ENCODE measurements around the gene MLPH.

Gene MLPH

GRCh38 chr2:237486819-237487448, at the start of gene MLPH:
MLPH (plus strand) TSS chr2:237487251; CDS start chr2:237493427, 6,176 bp downstream.
- no peak for DNase-seq (ENCODE audit: low read depth)

DNA sequence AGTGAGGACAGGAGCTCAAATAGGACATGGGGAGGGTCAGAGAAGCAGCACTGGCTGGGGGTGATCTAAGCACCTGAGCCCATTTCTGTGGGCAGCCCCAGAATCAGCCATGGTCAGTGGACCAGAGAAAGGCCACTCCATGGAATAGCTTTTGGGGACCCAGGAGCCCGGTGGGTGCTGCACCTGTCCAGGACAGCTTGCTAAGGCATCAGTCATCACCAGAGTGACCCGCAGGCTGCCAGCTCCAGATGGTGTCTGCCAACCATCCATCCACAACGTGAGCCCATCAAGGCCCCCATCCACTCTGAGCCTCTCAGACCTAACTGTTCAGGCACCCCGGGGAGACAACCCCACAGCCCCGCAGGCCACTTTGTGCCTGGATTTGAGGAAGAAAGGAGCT, 49.5 kb upstream of the MLPH start:
- no peak for DNase-seq (ENCODE audit: low read depth)

- no peak for DNase-seq (ENCODE audit: low read depth)
Measured at GRCh38 chr2:237438080-237438940, 48.7 kb upstream of the MLPH start.

DNA sequence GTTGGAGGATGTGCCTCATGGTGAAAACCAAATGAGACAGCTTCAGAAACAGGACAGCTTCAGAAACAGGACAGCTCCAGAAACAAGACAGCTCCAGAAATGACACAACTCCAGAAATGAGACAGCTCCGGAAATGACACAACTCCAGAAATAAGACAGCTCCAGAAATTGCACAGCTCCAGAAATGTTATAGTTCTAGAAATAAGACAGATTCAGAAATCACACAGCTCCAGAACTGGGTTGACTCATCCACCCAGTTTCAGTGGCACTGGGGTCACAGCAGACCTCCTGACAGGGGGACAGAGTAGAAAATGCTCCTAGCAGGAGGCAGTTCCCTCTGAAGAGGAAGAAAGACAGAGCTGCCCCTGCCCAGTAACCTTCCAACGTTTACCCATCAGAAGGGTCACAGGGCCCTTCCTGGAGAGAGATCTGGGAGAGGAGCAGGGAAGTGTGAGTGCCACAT, 46.2 kb upstream of the MLPH start:
- DNase-seq (ENCODE audit: low read depth), result no peak

DNA sequence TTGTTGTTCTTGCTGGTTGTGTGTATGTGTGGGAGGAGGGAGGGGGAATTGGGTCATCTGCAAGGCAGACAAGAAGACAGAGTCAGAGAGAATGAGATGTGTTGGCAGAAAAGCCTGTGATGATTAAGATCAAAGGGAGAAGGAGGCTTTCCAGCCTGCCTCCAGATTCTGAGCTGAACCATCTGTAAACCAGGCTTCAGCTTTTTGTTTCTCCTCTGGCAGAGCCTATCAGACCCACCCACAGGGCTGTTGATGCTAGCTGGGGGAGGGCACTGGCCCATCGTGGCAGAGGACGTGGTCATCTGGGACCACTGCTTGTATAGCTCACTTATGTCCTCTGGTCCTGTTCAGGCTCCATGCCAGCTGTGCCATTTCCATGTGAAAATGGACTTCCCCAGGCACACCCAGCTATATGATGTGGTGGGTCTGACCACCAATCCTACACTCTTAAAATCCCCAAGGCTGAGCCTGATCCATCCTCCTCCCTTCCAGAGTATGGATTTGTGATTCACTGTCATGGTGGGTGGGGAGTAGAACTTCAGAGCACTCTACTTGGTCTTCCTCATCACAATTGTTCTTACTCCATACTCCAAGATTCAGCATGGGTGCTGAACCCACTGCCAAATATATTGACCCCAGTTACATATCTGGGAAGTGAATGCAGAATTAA, 45.3 kb upstream of the MLPH start:
- no peak for DNase-seq (ENCODE audit: low read depth)

DNA sequence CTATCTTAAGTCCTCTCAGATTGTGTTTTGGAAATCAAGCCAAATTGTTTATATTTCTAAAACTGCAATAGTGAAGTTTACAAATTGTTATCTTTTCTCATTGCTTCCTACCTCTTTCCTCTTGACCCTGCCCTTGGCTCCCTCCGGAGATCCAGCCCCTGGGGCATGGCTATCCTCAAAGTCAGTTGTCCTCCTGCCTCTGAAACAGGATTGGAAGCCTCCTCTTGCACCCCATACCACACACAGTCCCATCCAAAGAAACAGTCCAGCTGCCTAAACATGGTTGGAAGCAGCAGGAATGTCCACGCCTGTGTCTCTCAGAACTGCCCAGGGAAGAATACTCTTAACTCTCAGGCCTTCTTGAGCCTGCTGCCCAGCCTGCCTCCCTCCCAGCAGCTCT, 43.0 kb upstream of the MLPH start:
- no peak for DNase-seq (ENCODE audit: low read depth)

GRCh38 chr2:237445611-237446337, 41.3 kb upstream of the MLPH start:
- no peak for DNase-seq (ENCODE audit: low read depth)

DNA sequence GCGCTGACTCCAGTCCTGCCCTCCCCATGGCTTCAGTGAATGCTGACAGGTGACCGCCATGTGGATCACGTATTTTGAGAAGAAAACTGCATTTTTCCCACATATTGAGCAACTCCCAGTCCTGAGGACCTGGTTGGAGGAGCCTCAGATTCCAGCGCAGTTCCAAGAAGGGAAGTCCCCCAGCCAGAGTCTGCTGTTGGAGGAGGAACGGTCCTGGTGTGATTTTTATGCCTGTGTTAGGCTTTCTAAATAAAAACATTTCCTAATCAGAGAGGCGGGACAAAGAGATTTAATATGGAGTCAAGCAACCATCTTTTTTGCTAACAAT, 40.7 kb upstream of the MLPH start:
- no peak for DNase-seq (ENCODE audit: low read depth)

DNA sequence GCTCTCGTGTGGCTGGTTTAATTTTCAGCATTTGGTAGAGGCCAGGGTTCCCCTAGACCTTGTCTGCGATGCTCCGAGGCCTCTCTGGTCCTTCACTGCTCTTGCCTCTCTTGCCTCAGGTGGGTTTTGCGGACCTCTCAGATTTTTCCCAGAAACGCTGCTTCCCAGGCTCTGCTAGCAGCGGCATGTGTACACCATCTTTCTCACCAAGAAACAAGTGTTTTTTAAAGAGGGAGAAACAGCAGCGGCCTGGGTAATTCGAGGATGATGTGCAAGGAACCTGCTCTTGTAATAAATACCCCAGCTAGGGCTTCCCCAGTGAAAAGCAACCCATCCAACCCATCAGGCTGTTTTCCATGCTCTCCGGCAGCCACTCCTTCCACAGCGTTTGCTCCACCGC, 39.6 kb upstream of the MLPH start:
- no peak for DNase-seq (ENCODE audit: low read depth)

DNA sequence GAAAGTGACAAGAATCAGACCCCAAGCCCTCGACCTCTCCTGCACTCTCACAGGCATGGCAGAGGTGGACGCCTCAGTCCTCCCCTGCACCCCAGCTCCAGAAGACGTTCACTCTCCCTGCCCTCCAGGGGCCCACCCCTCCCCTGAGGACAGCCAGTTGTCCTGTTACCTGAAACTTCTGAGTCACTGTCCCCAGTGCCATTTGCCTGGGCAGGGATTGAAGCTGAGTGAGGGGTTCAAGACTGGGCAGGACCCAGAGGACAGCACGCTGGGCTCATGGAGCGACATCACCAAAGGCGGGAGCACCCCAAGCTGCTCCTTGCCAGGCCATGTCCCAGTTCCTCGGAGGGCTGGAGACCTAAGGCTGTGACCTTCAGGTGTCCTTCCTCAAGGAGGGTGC, 38.9 kb upstream of the MLPH start:
- no peak for DNase-seq (ENCODE audit: low read depth)

DNA sequence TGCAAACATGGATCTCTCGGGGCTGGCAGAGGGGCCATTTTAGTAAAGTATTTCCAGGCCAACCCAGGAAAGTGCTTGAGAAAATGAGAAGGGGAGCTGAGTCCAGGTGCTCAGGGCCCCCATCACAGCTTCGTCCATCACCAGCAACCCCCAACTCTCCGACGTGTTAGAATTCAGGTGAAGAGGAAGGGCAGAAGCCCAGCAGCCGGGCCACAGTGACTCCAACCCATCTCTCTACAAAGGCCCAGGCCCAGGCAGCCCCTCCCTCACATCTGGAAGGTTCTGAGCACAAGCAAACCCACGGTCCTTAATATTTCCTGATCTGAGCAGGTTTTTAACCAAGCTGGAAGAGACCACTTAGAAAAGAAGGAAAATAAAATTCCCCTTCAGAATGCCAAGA, 38.4 kb upstream of the MLPH start:
- DNase-seq (ENCODE audit: low read depth), result no peak

DNA sequence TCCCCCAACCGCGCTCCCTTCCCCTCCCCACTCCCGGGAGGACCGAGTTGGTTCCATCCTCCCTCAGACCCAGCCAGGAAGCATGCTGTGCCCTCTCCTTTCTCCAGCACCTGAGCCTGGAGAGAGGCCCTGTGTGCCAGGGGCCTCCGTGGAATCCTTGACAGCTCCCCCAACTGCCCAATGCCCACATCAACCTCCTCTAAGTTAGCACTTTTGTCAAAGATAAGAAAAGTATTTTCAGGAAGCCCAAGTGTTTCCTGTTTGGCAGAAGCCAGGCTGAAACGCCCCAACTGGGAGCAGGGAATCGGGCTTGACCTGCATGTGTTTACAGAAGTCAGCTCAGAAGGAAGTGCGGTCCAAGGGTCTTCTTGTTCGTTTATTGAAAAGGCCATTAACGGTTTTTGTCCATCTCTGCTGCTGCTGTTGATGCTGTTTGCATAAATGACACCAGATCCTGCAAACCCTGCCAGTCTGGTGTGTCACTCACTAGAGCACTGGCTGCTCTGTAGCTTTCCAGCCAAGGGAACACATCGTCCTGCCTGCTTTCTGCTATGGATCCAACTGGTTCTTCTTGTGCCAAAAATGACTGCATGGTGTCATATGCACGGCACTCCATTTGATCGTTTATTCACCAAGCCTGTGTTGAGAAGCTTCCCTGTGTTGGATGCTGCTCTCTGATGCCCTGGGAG, 37.7 kb upstream of the MLPH start:
- no peak for DNase-seq (ENCODE audit: low read depth)

- no peak for DNase-seq (ENCODE audit: low read depth)
Measured at GRCh38 chr2:237450108-237450507, 36.9 kb upstream of the MLPH start.

GRCh38 chr2:237450583-237450982, 36.5 kb upstream of the MLPH start:
- DNase-seq (ENCODE audit: low read depth), result no peak

- DNase-seq (ENCODE audit: low read depth), result no peak
Measured at GRCh38 chr2:237451643-237452469, 35.2 kb upstream of the MLPH start.

DNA sequence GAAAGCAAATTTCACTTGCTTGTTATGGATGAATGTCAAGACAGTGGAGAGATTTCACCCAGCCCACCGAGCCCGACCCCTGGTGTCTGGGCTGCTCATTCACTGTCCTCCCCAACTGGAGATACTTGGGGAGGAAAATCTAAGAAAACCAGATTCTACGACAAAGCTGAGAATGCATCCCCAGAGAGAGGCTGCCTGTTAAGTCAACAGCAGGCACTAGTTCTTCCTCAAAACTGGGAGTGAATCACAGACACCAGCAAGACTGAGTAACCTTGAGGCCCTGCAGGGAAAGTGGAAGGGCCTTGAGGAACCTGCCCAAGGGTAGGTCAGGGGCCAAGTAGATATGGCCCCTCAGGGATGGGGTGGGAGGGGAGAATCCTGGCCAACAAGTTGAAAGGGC, 34.2 kb upstream of the MLPH start:
- DNase-seq (ENCODE audit: low read depth), result no peak

GRCh38 chr2:237453671-237454070, 33.4 kb upstream of the MLPH start:
- DNase-seq (ENCODE audit: low read depth), result no peak

GRCh38 chr2:237455764-237456163, 31.3 kb upstream of the MLPH start:
- no peak for DNase-seq (ENCODE audit: low read depth)

DNA sequence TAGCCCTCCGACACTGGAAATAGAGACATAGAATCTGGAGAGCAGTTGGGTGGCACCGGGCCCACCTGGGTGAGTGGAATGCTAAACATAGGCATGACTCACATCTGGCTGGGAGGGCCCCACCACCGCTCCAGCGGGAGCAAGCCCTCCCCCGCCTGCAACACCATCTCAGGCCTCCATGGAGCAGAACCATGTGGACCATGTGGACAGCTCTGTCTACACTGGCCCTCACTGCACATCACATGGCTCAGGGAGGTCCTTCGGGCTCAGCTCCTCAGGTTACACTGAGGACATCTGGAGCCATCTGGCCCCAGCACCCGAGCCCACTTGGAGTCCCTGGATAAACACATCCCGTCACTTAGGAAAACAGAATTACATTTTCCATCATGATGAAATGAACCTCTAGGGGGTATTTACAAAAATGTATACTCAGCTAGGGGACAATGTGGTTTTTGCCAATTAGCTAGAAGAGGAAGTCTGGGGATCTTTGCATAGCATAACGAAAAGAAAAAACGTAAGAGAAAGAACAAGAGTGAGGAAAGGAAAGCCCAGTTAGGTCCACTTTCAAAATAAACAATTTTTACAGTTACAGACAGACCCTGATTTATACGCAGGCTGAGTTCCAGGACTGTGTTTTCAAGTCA, 30.7 kb upstream of the MLPH start:
- no peak for DNase-seq (ENCODE audit: low read depth)

- no peak for DNase-seq (ENCODE audit: low read depth)
Measured at GRCh38 chr2:237457388-237457941, 29.6 kb upstream of the MLPH start.

Data from GM04503 (cell line).